Left ventricle myocardium inferior (tissue), 1 donor: ENCODE data around the gene IFNA16. TPM values are rescaled to one million over a fixed set of nuclear protein-coding genes. Genes with fewer than 3 reads are reported as not detected.
"Not testable (repeated sequence)": the region's sequence is repeated elsewhere in the genome, so short reads cannot be mapped to it uniquely, and the experiment has no call there.

ENCODE experiments used
- DNase-seq: peaks from one replicate; pipeline ENCODE4 v3.0.0-alpha.2; 2020
- H3K27ac ChIP-seq: fragments of 200-600 bp; replicated peaks from 2 replicates; pipeline ENCODE4 v1.8.0; 2021
- H3K27me3 ChIP-seq: fragments of 200-600 bp; 2 replicates; pipeline ENCODE4 v1.8.0; 2021; ENCODE audit warnings: low read depth
- H3K36me3 ChIP-seq: fragments of 200-600 bp; 2 replicates; pipeline ENCODE4 v1.8.0; 2021
- H3K4me1 ChIP-seq: fragments of 200-600 bp; 2 replicates; pipeline ENCODE4 v1.8.0; 2021
- H3K4me3 ChIP-seq: fragments of 200-600 bp; 2 replicates; pipeline ENCODE4 v1.8.0; 2021; ENCODE audit warnings: mild to moderate bottlenecking, moderate library complexity
- H3K9me3 ChIP-seq: fragments of 200-600 bp; replicated peaks from 2 replicates; pipeline ENCODE4 v1.8.0; 2021
- CTCF ChIP-seq: fragments of 200-600 bp; IDR thresholded peaks from 2 replicates; pipeline ENCODE4 v1.8.0; 2021; ENCODE audit warnings: antibody characterized with exemption, mild to moderate bottlenecking, borderline replicate concordance
- intact Hi-C: fragments of 100-400 bp; cut with micrococcal nuclease; formaldehyde crosslinking; loops from one replicate; pipeline ENCODE4 v1.11.0; 2022
- total RNA-seq: library from RNA; stranded (reverse); fragmentation: NEBNext Ultra II Directional; extraction: Animal tissue kit (Norgen Biotek cat#: 25700); gene quantifications from one replicate; pipeline ENCODE4 v1.2.1, GENCODE V29; 2021
- donor health status: DM: no; HTN: yes; CAD: no; lungs with severe emphysema.

Gene IFNA16
- total RNA-seq, 1 donor from 2014 or later, result not detected

- no peaks in the 10 kb centered on the region for H3K9me3 ChIP-seq
- DNase-seq, result no peak
- H3K27me3 ChIP-seq, result peaks cover 61% of the 10 kb centered on the region
- TF ChIP-seq CTCF, result no peak
- intact Hi-C loops, result no loop called here
- H3K36me3 ChIP-seq, result no peaks in the 10 kb centered on the region
- H3K4me3 ChIP-seq, result no peak overlapping the region
- no peak overlapping the region for H3K27ac ChIP-seq
- H3K4me1 ChIP-seq, result peaks cover 9% of the 10 kb centered on the region
These were observed 34.1 kb upstream of the IFNA16 start for GRCh38 chr9:21251190-21251589.

- Histone ChIP-seq H3K27ac (no peak overlapping the region), H3K9me3 (no peaks in the 10 kb centered on the region), H3K36me3 (no peaks in the 10 kb centered on the region), H3K27me3 (peaks cover 52% of the 10 kb centered on the region), H3K4me3 (no peak overlapping the region), H3K4me1 (no peaks in the 10 kb centered on the region)
- DNase-seq, result no peak
- no peak for TF ChIP-seq CTCF
- intact Hi-C loops, result no loop called here
These were observed 27.7 kb upstream of the IFNA16 start for GRCh38 chr9:21244836-21245235.

GRCh38 chr9:21239911-21240310 is 22.8 kb upstream of the IFNA16 start, which contains the start of gene IFNA14:
Gene IFNA14 (minus strand): TSS chr9:21240005. CDS start chr9:21239935, 70 bp downstream.
- Histone ChIP-seq H3K27ac (no peak within 1 kb of the TSS), H3K9me3 (no peaks in the 10 kb centered on the region), H3K4me1 (no peaks in the 10 kb centered on the region), H3K36me3 (no peaks in the 10 kb centered on the region), H3K4me3 (no peak within 1 kb of the TSS), H3K27me3 (peaks cover 34% of the 10 kb centered on the region)
- DNase-seq, result no peak
- intact Hi-C loops, result no loop called here
- no peak for TF ChIP-seq CTCF

- DNase-seq, H3K36me3 ChIP-seq, H3K9me3 ChIP-seq, H3K27ac ChIP-seq, H3K4me3 ChIP-seq, H3K4me1 ChIP-seq, intact Hi-C loops: not testable (repeated sequence)
- H3K27me3 ChIP-seq, result peaks cover 17% of the 10 kb centered on the region
These were observed 19.2 kb upstream of the IFNA16 start for GRCh38 chr9:21236360-21236714.

- H3K4me3 ChIP-seq, DNase-seq, H3K27ac ChIP-seq, H3K4me1 ChIP-seq, intact Hi-C loops, H3K36me3 ChIP-seq, H3K9me3 ChIP-seq: not testable (repeated sequence)
- TF ChIP-seq CTCF, result peak; percentile 55
- H3K27me3 ChIP-seq, result peaks cover 12% of the 10 kb centered on the region
These were observed 18.6 kb upstream of the IFNA16 start for GRCh38 chr9:21235468-21236359.

- no peaks in the 10 kb centered on the region for H3K4me1 ChIP-seq
- no peaks in the 10 kb centered on the region for H3K36me3 ChIP-seq
- no peak for DNase-seq
- H3K27me3 ChIP-seq, result no peaks in the 10 kb centered on the region
- TF ChIP-seq CTCF, result no peak
- no peak overlapping the region for H3K27ac ChIP-seq
- no peaks in the 10 kb centered on the region for H3K9me3 ChIP-seq
- intact Hi-C loops, result no loop called here
- no peak overlapping the region for H3K4me3 ChIP-seq
These were observed 17.1 kb upstream of the IFNA16 start for GRCh38 chr9:21234153-21234687.
